Activated naive CD8-positive, alpha-beta T cell (primary cell): Measurements from ENCODE around the gene BRI3BP.
"Not testable (repeated sequence)": the region's sequence is repeated elsewhere in the genome, so short reads cannot be mapped to it uniquely, and the experiment has no call there.

ENCODE experiments used
- H3K27ac Mint-ChIP-seq: one replicate; pipeline ENCODE4 v1.8.0; 2021; ENCODE audit warnings: mixed read lengths
- H3K27me3 Mint-ChIP-seq: one replicate; pipeline ENCODE4 v1.8.0; 2021; ENCODE audit warnings: mixed read lengths
- H3K36me3 Mint-ChIP-seq: one replicate; pipeline ENCODE4 v1.8.0; 2021; ENCODE audit warnings: mixed read lengths
- H3K4me1 Mint-ChIP-seq: one replicate; pipeline ENCODE4 v1.8.0; 2021; ENCODE audit warnings: low read depth, mixed read lengths
- H3K4me3 Mint-ChIP-seq: one replicate; pipeline ENCODE4 v1.8.0; 2021; ENCODE audit warnings: mild to moderate bottlenecking, mixed read lengths
- H3K9me3 Mint-ChIP-seq: one replicate; pipeline ENCODE4 v1.8.0; 2021; ENCODE audit warnings: low read depth, mixed read lengths

The BRI3BP gene

GRCh38 chr12:124964836-124965462 lies 28.5 kb upstream of the BRI3BP start:
- Mint-ChIP-seq H3K4me1 (peaks cover 2% of the 10 kb centered on the region), H3K9me3 (no peaks in the 10 kb centered on the region), H3K36me3 (no peaks in the 10 kb centered on the region), H3K4me3 (no peak overlapping the region), H3K27ac (no peak overlapping the region), H3K27me3 (no peaks in the 10 kb centered on the region)

GRCh38 chr12:124967016-124967739 lies 26.3 kb upstream of the BRI3BP start:
- Mint-ChIP-seq H3K27ac (no peak overlapping the region), H3K27me3 (no peaks in the 10 kb centered on the region), H3K9me3 (no peaks in the 10 kb centered on the region), H3K4me1 (no peaks in the 10 kb centered on the region), H3K4me3 (no peak overlapping the region), H3K36me3 (peaks cover 2% of the 10 kb centered on the region)

- Mint-ChIP-seq H3K27me3 (no peaks in the 10 kb centered on the region), H3K4me1 (no peaks in the 10 kb centered on the region), H3K4me3 (no peak overlapping the region), H3K27ac (no peak overlapping the region), H3K9me3 (no peaks in the 10 kb centered on the region), H3K36me3 (peaks cover 2% of the 10 kb centered on the region)
Measured at GRCh38 chr12:124968656-124969055, 24.8 kb upstream of the BRI3BP start.

GRCh38 chr12:124970647-124971402 lies 22.6 kb upstream of the BRI3BP start:
- no peak overlapping the region for H3K27ac Mint-ChIP-seq
- no peaks in the 10 kb centered on the region for H3K9me3 Mint-ChIP-seq
- no peak overlapping the region for H3K4me3 Mint-ChIP-seq
- no peaks in the 10 kb centered on the region for H3K27me3 Mint-ChIP-seq
- peaks cover 2% of the 10 kb centered on the region for H3K36me3 Mint-ChIP-seq
- H3K4me1 Mint-ChIP-seq, result no peaks in the 10 kb centered on the region

- H3K4me3 Mint-ChIP-seq, result no peak overlapping the region
- H3K9me3 Mint-ChIP-seq, result no peaks in the 10 kb centered on the region
- no peaks in the 10 kb centered on the region for H3K4me1 Mint-ChIP-seq
- no peaks in the 10 kb centered on the region for H3K27me3 Mint-ChIP-seq
- peaks cover 2% of the 10 kb centered on the region for H3K36me3 Mint-ChIP-seq
- H3K27ac Mint-ChIP-seq, result no peak overlapping the region
Measured at GRCh38 chr12:124971603-124972002, 21.8 kb upstream of the BRI3BP start.

- H3K27ac Mint-ChIP-seq, result no peak overlapping the region
- H3K36me3 Mint-ChIP-seq, result peaks cover 2% of the 10 kb centered on the region
- H3K4me1 Mint-ChIP-seq, result no peaks in the 10 kb centered on the region
- H3K9me3 Mint-ChIP-seq, result no peaks in the 10 kb centered on the region
- H3K27me3 Mint-ChIP-seq, result no peaks in the 10 kb centered on the region
- no peak overlapping the region for H3K4me3 Mint-ChIP-seq
Measured at GRCh38 chr12:124972211-124972610, 21.2 kb upstream of the BRI3BP start.

- no peak overlapping the region for H3K27ac Mint-ChIP-seq
- H3K27me3 Mint-ChIP-seq, result no peaks in the 10 kb centered on the region
- no peaks in the 10 kb centered on the region for H3K9me3 Mint-ChIP-seq
- no peak overlapping the region for H3K4me3 Mint-ChIP-seq
- peaks cover 2% of the 10 kb centered on the region for H3K36me3 Mint-ChIP-seq
- H3K4me1 Mint-ChIP-seq, result no peaks in the 10 kb centered on the region
Measured at GRCh38 chr12:124975276-124975675, 18.2 kb upstream of the BRI3BP start.

- peaks cover 3% of the 10 kb centered on the region for H3K36me3 Mint-ChIP-seq
Measured at GRCh38 chr12:124976999-124977398, 16.4 kb upstream of the BRI3BP start.

GRCh38 chr12:124979568-124979967 lies 13.9 kb upstream of the BRI3BP start:
- Mint-ChIP-seq H3K4me1 (no peaks in the 10 kb centered on the region), H3K27me3 (no peaks in the 10 kb centered on the region), H3K36me3 (peaks cover 3% of the 10 kb centered on the region), H3K4me3 (no peak overlapping the region), H3K9me3 (no peaks in the 10 kb centered on the region), H3K27ac (no peak overlapping the region)

More at GRCh38 chr12:124976999-124977398, 16.4 kb upstream of the BRI3BP start:
- Mint-ChIP-seq H3K9me3 (no peaks in the 10 kb centered on the region), H3K4me3 (no peak overlapping the region), H3K27me3 (no peaks in the 10 kb centered on the region), H3K4me1 (no peaks in the 10 kb centered on the region), H3K27ac (no peak overlapping the region)

GRCh38 chr12:124980098-124980892 lies 13.2 kb upstream of the BRI3BP start:
- Mint-ChIP-seq H3K9me3 (no peaks in the 10 kb centered on the region), H3K27ac (no peak overlapping the region), H3K27me3 (no peaks in the 10 kb centered on the region)

GRCh38 chr12:124986876-124987275 lies 6.6 kb upstream of the BRI3BP start:
- not testable (repeated sequence) for H3K9me3 Mint-ChIP-seq, H3K27me3 Mint-ChIP-seq, H3K27ac Mint-ChIP-seq, H3K36me3 Mint-ChIP-seq
- Mint-ChIP-seq H3K4me1 (peaks cover 15% of the 10 kb centered on the region), H3K4me3 (peak overlapping the region; percentile 47)

More at GRCh38 chr12:124980098-124980892, 13.2 kb upstream of the BRI3BP start:
- no peaks in the 10 kb centered on the region for H3K4me1 Mint-ChIP-seq
- H3K4me3 Mint-ChIP-seq, result no peak overlapping the region
- H3K36me3 Mint-ChIP-seq, result peaks cover 3% of the 10 kb centered on the region

- Mint-ChIP-seq H3K4me3 (peak overlapping the region; percentile 87), H3K36me3 (peaks cover 2% of the 10 kb centered on the region), H3K27me3 (no peaks in the 10 kb centered on the region), H3K27ac (peak overlapping the region; percentile 84), H3K4me1 (peaks cover 28% of the 10 kb centered on the region), H3K9me3 (no peaks in the 10 kb centered on the region)
Measured at GRCh38 chr12:124992874-124993625, 395 bp upstream of the BRI3BP start.

- Mint-ChIP-seq H3K9me3 (no peaks in the 10 kb centered on the region), H3K4me3 (peak overlapping the region; percentile 93), H3K4me1 (peaks cover 19% of the 10 kb centered on the region), H3K27ac (peak overlapping the region; percentile 78), H3K27me3 (no peaks in the 10 kb centered on the region), H3K36me3 (no peaks in the 10 kb centered on the region)
Measured at GRCh38 chr12:124994437-124994975, 1.1 kb downstream of the BRI3BP start.
